ENCODE measurements around the gene IDH3G.
"Not testable (repeated sequence)": the region's sequence is repeated elsewhere in the genome, so short reads cannot be mapped to it uniquely, and the experiment has no call there.

Gene IDH3G

DNA sequence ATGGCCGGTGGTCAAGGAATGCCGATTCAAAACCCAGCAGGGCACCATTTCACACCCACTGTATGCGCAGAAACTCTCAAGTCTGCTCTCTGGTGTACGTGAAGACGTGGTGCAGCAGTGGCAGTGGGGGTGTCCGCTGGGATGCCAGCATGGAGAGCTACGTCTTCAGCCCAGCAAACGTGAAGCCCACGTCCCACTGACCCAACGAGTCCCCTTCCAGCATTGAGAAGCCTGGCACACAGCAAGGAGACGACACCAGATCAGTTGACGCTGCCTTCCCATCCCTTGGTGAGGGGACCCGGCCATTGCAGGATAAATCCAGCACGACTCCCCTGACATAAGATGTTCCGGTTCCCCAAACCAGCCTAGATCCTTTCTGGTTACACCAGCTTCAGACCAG is 32.3 kb downstream of the IDH3G start:
- no peak for DNase-seq (ENCODE audit: low spot score)

- DNase-seq (ENCODE audit: low spot score): no peak
These were observed 39.0 kb downstream of the IDH3G start for GRCh38 chrX:153755136-153755535.

DNA sequence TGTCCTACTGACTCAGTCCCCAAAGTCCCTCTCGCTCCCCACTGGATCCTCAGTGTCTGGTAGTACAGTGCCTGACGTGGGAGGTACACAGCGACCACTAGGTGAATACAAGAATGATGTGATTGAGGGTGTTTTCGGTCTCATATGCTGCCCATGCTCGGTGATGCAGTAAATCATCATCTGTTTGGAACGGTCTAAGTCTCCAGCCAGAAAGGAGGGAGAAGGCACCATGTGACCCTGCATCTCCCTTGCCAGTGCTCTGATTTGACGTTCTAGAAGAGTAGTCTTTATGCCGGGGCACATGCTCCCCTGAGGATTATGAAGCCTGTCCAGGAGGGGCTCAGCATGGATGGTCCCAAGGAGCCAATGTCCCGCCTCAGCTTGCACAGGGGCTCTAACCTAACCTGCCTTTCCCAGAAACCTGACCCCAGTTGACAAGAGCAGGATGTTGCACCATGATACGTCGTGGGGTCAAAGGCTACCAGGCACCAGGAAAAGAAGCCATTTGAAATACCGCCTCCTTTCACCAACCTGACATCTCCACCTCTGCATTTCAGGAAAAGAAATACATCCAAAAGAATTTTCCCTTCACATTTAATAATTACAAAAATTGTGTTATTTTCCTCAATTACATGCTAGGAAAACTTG is 43.9 kb downstream of the IDH3G start:
- no peak for DNase-seq (ENCODE audit: low spot score)

DNA sequence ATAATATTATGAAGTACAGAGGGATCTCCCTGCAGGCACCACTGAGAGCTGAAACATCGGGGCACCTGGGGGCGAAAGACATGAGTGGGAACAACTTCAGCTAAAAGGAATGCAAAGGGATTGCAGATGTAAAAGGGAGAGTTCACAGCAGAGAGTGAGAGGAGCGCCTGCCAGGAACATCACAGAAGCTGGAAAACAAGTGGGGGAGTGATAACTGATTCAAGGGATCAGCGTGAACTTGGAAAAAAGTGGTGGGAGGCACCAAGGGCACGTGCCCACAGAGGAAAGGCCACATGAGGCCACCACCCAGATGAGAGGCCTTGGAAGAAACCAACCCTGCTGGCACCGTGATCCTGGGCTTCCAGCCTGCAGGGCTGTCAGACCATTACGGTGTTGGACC is 45.2 kb downstream of the IDH3G start:
- DNase-seq (ENCODE audit: low spot score): not testable (repeated sequence)

DNA sequence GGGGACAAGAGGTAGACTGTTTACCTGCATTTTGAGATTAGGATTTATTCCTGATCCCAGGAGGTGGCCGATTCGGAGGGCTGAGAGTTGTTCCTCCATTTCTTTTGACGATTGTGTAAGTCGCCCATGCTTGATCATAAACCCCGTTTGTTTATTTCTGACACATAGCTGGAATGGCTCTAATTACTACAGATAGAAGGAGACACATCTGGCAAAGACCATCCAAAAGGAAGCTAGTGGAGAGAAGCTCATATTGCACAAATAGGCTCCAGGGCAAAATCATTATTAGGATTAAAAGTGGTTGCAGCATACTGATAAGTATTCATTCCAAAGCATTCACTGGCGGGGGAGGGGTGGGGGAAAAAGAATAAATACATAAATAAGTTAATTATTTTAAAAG is 47.2 kb downstream of the IDH3G start:
- DNase-seq (ENCODE audit: low spot score): not testable (repeated sequence)

DNA sequence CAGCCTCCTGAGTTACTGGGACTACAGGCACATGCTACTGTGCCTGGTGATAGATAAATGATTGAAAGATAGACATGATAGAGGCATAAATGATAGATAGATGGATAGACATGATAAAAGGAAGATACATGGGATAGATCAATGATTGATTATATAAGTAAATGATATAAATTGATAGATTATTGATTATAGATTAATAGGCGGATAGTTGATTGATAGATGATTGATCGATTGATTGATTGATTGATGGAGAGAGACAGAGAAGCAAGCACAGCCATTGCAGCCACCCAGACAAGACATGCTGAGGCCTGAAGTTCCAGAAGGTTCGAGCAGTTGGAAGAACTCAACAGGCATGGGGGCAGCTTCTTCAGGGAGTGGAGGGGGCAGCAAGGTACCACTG is 47.8 kb downstream of the IDH3G start:
- no peak for DNase-seq (ENCODE audit: low spot score)

DNA sequence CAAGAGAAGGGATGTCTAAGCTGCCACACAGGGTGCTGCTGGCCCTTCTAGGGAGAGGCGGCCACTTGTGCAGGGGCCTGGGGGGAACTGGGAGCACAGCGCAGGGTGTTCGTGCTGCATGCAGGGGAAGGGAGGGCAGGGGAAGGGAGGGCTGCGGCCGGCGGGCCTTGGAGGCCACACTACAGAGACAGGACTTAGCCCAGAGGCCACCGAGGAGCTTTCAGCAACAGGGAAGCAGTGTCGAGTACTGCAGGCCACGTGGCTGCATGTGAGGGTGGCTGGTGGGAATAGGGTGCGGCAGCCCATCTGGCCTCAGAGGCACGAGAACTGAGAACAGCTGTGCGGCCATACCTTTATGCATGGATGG is 49.1 kb downstream of the IDH3G start:
- not testable (repeated sequence) for DNase-seq (ENCODE audit: low spot score)

GRCh38 chrX:153744210-153745066 is 49.7 kb downstream of the IDH3G start:
- no peak for DNase-seq (ENCODE audit: low spot score)

- not testable (repeated sequence) for DNase-seq (ENCODE audit: low spot score)
These were observed 50.5 kb downstream of the IDH3G start for GRCh38 chrX:153743468-153744209.

DNA sequence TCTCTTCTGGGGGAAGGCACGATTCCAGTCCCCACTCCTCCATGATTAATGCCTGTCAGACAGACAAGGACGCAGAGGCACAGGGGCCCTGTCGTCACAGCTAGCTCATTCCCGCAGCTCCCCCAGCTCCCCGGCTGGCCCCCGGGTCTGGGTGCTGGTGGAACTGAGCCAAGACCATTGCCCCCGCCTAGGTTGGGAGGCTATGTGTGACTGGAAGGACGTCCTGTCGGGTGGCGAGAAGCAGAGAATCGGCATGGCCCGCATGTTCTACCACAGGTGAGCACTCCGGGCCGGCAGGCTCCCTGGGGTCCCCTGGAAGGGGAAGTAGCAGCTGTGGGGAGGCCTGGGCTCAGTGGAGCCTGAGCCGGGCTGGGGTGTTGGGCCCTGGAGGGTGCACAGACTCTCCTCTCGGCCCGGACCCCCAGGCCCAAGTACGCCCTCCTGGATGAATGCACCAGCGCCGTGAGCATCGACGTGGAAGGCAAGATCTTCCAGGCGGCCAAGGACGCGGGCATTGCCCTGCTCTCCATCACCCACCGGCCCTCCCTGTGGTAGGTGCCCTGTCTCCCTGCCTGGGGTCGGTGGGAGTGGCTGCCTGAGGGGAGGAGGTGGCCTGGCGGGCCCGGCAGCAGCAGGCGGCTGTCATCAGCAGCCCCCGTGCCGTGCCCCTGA is 51.2 kb downstream of the IDH3G start:
- DNase-seq (ENCODE audit: low spot score): not testable (repeated sequence)

DNA sequence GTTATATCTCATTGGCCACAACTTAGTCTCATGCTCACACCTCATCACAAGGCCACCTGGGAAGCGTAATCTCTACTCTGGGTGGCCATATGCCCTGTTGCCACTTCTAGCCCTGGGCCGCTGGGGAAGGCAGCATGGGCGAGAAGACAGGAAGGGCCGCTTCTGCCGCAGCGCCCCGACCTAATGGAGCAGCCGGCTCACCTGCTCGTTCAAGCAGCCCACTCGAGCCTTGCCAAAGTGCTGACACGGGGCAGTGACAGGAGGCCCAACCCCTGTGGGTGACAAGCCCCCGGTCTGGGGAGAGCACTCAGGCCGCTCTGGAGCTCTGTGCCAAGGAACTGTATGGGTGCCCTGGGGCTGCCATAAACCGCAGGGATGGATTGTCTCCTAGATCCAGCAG is 52.1 kb downstream of the IDH3G start:
- not testable (repeated sequence) for DNase-seq (ENCODE audit: low spot score)

- DNase-seq (ENCODE audit: low spot score): no peak
These were observed 52.7 kb downstream of the IDH3G start for GRCh38 chrX:153741446-153741845.

DNA sequence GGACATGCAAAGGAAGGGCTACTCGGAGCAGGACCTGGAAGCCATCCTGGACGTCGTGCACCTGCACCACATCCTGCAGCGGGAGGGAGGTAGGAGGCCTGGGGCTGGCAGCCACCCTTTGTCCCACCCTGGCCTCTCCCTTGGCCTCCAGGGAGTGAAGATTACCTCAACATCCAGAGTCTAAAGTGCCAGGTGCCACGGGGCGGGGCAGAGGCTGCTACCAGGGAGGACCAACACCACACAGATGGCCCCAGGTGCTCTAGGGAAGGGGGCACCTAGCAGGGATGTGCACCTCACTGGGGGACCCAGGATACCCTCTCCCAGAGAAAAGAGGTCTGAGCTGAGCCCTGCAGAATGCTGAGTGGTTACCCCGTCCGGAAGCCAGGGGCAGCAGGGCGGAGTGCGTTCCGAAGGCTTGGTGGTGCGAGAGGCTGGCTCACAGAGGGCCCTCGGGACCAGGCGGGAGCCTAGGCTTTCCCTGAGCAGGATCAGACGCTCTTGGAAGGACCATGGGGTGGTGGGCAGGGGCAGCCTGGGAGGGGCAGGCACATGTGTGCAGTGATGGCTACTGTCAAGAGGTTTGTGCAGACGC is 53.4 kb downstream of the IDH3G start:
- no peak for DNase-seq (ENCODE audit: low spot score)

DNA sequence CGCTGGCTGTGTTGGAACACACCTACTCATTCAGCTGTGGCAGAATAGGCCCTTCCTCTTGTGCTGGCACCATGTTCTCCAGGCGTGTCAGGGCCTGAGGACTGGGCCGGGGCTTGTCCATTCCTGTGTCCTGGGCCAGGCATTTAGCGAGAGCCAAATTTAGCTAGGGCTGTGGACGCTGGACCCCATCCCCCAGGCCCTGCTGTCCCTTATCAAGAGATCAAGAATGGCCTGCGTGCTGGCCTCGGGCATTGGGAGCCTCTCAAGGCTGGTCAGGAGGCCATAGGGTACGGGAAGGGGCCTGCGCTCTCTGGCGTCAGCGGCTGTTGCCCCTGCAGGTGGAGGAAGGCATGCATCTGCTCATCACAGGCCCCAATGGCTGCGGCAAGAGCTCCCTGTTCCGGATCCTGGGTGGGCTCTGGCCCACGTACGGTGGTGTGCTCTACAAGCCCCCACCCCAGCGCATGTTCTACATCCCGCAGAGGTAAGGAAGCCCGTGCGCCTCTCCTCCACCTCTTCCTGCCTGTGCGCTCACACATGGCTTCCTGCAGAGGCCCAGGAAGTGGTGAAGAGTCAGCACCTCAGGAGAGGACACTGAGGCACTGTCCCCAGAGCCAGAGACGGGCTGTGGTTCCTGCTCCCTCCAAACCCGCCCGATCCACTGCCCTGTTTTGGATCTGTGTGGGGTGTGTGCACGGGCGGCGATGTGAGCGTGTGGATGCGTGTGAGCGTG is 54.3 kb downstream of the IDH3G start:
- DNase-seq (ENCODE audit: low spot score): no peak

GRCh38 chrX:153738056-153738605 is 56.0 kb downstream of the IDH3G start:
- DNase-seq (ENCODE audit: low spot score): no peak

DNA sequence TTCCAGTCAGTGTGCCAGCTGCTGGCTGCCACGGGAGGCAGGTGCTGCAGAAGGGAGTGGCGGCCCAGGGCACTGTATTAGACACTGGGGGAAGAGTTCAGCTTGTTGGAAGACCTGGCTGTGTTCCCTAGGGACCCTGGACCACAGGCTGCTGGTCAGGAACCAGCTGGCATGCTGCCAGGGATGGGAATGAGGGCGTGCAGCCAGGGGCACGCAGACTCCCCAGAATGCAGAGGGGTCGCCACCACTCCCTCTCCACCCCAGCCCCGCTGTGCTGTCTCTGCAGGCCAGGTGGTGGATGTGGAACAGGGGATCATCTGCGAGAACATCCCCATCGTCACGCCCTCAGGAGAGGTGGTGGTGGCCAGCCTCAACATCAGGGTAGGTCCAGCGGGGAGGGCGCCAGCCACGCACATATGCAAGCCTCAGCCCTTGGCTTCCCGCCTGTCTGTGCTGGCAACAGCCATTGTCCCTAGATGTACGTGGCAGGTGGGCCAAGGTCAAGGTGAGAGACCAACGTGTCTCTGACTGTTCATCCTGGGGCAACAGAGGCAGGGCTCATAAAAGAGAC is 57.2 kb downstream of the IDH3G start:
- no peak for DNase-seq (ENCODE audit: low spot score)

DNA sequence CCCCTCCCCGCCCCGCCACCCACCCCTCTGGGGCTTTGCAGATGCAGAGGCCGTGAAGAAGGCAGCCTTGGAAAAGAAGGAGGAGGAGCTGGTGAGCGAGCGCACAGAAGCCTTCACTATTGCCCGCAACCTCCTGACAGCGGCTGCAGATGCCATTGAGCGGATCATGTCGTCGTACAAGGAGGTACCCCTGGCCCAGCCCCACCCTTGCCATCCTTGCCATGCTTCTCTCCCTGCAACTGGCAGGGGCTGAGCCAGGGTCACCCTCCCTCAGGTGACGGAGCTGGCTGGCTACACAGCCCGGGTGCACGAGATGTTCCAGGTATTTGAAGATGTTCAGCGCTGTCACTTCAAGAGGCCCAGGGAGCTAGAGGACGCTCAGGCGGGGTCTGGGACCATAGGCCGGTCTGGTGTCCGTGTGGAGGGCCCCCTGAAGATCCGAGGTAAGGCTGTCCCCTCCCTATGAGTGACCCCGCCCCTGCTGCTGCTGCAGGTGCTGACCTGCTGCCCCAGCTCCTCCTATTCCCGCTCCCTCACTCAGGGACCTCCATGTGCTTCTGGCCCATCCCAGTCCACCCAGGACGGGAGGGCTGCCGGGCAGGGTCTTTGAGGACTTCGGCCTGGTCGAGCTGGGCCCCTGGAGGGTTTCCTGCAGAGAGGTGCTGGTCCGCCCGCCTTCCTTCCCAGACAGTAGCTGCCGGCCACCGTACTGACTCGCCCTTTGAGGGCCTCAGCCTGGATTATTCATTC is 57.9 kb downstream of the IDH3G start:
- no peak for DNase-seq (ENCODE audit: low spot score)
